ENCODE measurements around the gene ACP5.

DNA sequence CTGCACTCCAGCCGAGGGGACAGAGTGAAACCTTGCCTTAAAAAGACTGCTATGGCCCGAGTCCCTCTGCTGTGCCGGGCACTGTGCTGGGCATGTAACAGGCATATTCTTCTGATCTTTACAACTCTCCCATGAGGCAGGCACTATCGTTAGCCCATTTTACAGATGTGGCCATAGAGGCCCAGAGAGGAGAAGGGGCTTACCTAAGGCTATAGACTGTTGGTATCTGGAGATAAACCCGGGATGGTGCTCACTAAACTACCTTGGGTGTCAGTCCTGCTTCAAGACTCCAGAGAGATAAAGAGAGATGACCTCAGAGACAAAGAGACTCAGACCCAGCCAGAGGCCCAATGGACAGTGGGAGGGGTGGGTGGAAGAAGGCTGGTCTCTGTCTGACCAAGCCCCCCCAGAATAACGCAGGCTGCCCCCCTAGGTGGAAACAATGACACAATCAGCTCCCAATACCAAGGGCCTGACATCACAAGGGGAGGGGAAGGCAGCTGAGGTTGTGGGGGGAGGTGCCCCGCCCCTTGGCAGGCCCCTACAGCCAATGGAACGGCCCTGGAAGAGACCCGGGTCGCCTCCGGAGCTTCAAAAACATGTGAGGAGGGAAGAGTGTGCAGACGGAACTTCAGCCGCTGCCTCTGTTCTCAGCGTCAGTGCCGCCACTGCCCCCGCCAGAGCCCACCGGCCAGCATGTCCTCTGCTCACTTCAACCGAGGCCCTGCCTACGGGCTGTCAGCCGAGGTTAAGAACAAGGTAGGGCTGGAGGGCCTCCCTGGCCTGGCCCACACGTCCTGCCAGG is 39.0 kb downstream of the ACP5 start, which contains the start of gene CNN1:
- TF ChIP-seq POLR2AphosphoS5 (IDR thresholded peaks at IDR 0.05; ENCODE audit: borderline replicate concordance, low read depth, low read length) = no peak
- no peak for TF ChIP-seq EZH2 (IDR thresholded peaks at IDR 0.05)
- no peak for TF ChIP-seq FOXP2 (optimal IDR thresholded peaks at IDR 0.05; ENCODE audit: control extremely low read depth, extremely low read length, insufficient read depth)
